ENCODE data around the gene PHF19.

DNA sequence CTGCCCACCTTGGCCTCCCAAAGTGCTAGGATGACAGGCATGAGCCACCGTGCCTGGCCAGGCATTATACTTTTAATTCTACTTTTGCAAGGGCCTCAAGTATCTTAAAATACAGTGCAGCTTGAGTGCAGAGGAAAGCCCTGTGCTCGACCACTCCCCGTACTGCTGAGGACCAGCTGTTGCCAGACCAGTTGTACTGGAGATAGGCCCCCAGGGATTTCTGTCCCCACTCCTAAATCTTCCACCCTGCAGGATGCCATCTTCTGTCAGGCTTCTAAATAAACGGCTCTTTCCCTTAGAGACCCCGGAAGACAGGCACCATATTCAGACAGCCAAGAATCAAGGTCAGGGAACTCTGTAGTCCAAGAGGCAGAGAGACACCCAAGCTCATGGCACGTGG, 17.6 kb downstream of the PHF19 start:
- TF ChIP-seq CTCF (optimal IDR thresholded peaks at IDR 0.05 in 1 of 3, IDR thresholded peaks at IDR 0.05 in 1 of 3, conservative IDR thresholded peaks at IDR 0.05 in 1 of 3; ENCODE audit: extremely low read depth in 1 of 3, insufficient read depth in 2 of 3, low read length in 3 of 3) (no peak), EZH2 (IDR thresholded peaks at IDR 0.05; ENCODE audit: low read length) (no peak)
